Measurements from ENCODE around the gene KIT.
A peak's percentile ranks its signal among the peaks of the same experiment; 100 is the strongest.

KIT gene

GRCh38 chr4:54746218-54746617 lies 88.5 kb downstream of the KIT start:
- DNase-seq: peak; percentile 12

- DNase-seq: no peak
Measured at GRCh38 chr4:54750341-54750740, 92.6 kb downstream of the KIT start.

DNA sequence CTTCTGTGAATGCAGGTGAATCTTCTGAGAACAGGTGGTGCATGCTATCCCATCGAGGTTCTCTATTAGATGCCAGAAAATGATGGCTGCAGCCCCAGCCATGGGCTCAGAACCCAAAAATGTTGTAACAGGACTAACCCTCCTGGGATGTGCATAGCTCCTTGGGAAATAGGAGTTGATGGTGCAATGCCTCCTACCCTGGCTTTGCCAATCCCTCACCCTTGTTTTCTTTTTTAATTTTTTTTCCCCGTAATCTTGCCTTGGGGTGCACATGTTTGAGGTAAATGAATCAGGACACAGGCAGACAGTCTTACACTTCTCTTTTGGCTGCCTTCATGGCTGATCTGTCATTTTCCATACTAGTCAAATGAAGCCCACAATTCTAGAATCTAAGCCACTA lies 96.6 kb downstream of the KIT start:
- DNase-seq: no peak

GRCh38 chr4:54764476-54764875 lies 106.7 kb downstream of the KIT start:
- no peak for DNase-seq

- no peak for DNase-seq
Measured at GRCh38 chr4:54767376-54767775, 109.6 kb downstream of the KIT start.

DNA sequence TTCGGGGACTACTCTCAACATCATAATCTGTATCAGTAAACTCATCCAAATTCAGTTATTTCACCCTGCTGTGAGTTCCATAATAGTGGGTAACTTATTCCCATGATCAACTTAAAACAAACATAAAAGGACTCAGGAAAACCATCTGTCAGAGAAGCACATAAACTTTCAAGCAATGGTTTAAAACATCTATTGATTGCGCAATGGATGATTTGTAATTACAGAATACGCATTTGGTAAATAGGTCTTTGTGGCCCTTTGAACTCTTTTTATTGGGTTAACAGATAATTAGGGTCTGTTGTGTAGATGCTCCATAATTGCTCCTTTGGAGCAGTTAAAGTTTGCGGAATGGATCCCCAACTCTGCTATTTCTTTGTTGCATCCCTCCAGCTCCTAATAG lies 115.3 kb downstream of the KIT start:
- DNase-seq: no peak

DNA sequence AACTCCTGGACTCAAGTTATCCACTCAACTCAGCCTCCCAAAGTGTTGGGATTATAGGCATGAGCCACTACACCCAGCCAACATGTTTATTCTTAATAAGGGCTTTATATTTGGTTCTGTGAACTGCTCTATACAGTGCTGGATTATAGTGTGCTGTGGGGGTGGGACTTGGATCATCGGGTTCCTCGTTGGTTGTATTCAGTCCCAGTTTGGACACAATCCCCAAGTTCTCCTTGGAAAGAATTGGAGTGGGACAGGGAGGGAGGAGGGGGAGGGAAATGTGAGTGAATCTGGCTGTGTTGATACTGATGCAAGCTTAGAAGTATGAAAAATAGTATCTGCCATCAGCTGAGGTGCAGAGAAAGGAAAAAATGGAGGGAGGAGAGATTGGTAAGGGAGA lies 121.3 kb downstream of the KIT start:
- DNase-seq: no peak

- no peak for DNase-seq
Measured at GRCh38 chr4:54779476-54780148, 121.9 kb downstream of the KIT start.

- DNase-seq: peak; percentile 6
Measured at GRCh38 chr4:54780149-54780495, 122.4 kb downstream of the KIT start.

DNA sequence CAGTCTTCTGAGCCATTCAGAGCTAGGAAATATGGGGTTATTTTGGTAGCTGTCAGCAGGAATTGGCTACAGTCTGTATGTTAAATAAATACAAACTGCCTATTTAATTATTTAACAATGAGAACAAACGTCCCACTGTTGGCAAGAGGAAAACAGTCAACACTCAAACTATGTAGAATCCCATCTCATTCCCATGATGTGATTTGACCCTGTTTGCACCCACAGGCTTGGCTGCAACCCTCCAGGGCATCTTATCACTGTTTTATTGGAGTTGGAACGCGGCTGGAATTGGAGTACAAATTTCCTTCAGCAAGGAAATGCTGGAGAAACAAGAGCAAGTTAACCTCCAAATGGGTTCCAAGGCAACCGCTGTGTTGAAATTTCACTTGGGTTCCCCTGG lies 124.0 kb downstream of the KIT start:
- DNase-seq: no peak

- DNase-seq: peak; percentile 80
Measured at GRCh38 chr4:54783402-54784110, 125.8 kb downstream of the KIT start.

DNA sequence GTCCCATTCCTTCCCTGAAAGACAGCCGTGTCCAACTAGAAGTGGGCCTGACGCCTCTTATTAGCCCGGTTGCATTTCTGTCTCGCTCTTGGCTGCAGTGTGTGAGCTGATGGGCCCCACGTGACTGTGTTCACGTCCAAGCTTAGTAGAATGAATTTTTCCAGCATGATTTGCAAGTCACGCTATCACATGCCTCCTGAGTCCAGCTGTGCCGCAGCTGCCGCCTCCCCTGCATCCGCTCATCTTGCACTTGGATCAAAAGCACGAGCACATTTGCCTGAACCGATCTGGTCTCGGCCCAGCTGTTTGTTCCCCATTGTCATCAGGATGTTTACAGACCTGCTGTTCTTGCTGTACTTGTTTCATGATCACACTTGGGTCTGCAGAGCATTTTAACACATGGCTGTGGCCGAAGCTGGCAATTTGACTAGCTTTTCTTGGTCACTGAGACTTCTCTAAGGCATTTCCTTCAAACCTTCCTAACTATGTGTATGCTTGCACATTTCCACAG lies 126.5 kb downstream of the KIT start:
- peak; percentile 93 for DNase-seq

All from DMS53 (cell line).